ENCODE results near the gene CPN1.

The CPN1 gene

GRCh38 chr10:100071529-100071928 is 10.1 kb downstream of the CPN1 start:
- TF ChIP-seq CTCF (IDR thresholded peaks at IDR 0.05; ENCODE audit: poor library complexity, severe bottlenecking), result no peak
- no peaks in the 10 kb centered on the region for H3K9me3 ChIP-seq (ENCODE audit: severe bottlenecking)
- no peaks in the 10 kb centered on the region for H3K27me3 ChIP-seq (ENCODE audit: insufficient read depth, poor library complexity, severe bottlenecking)
- H3K4me1 ChIP-seq (ENCODE audit: insufficient read depth, poor library complexity, severe bottlenecking), result no peaks in the 10 kb centered on the region
- no peak overlapping the region for H3K27ac ChIP-seq (ENCODE audit: poor library complexity, severe bottlenecking)
- DNase-seq (ENCODE audit: low spot score) (no peak), ATAC-seq (ENCODE audit: low read depth) (no peak)
- H3K36me3 ChIP-seq (ENCODE audit: low read depth), result no peaks in the 10 kb centered on the region
- H3K4me3 ChIP-seq (ENCODE audit: severe bottlenecking), result no peak overlapping the region

- Histone ChIP-seq H3K36me3 (ENCODE audit: low read depth) (no peaks in the 10 kb centered on the region), H3K27me3 (ENCODE audit: insufficient read depth, poor library complexity, severe bottlenecking) (no peaks in the 10 kb centered on the region), H3K9me3 (ENCODE audit: severe bottlenecking) (no peaks in the 10 kb centered on the region), H3K4me1 (ENCODE audit: insufficient read depth, poor library complexity, severe bottlenecking) (no peaks in the 10 kb centered on the region), H3K4me3 (ENCODE audit: severe bottlenecking) (no peak overlapping the region), H3K27ac (ENCODE audit: poor library complexity, severe bottlenecking) (no peak overlapping the region)
- TF ChIP-seq CTCF (IDR thresholded peaks at IDR 0.05; ENCODE audit: poor library complexity, severe bottlenecking), result no peak
- DNase-seq (ENCODE audit: low spot score) (no peak), ATAC-seq (ENCODE audit: low read depth) (no peak)
Observed at GRCh38 chr10:100067466-100067865, 14.2 kb downstream of the CPN1 start.

- Histone ChIP-seq H3K27me3 (ENCODE audit: insufficient read depth, poor library complexity, severe bottlenecking) (no peaks in the 10 kb centered on the region), H3K36me3 (ENCODE audit: low read depth) (no peaks in the 10 kb centered on the region), H3K9me3 (ENCODE audit: severe bottlenecking) (no peaks in the 10 kb centered on the region), H3K4me1 (ENCODE audit: insufficient read depth, poor library complexity, severe bottlenecking) (no peaks in the 10 kb centered on the region), H3K27ac (ENCODE audit: poor library complexity, severe bottlenecking) (no peak overlapping the region), H3K4me3 (ENCODE audit: severe bottlenecking) (no peak overlapping the region)
- ATAC-seq (ENCODE audit: low read depth) (no peak), DNase-seq (ENCODE audit: low spot score) (peak; percentile 57)
- no peak for TF ChIP-seq CTCF (IDR thresholded peaks at IDR 0.05; ENCODE audit: poor library complexity, severe bottlenecking)
Observed at GRCh38 chr10:100065084-100065660, 16.5 kb downstream of the CPN1 start.

GRCh38 chr10:100061401-100061800 is 20.3 kb downstream of the CPN1 start:
- no peak for TF ChIP-seq CTCF (IDR thresholded peaks at IDR 0.05; ENCODE audit: poor library complexity, severe bottlenecking)
- H3K9me3 ChIP-seq (ENCODE audit: severe bottlenecking), result no peaks in the 10 kb centered on the region

GRCh38 chr10:100057948-100058347 is 23.7 kb downstream of the CPN1 start:
- H3K9me3 ChIP-seq (ENCODE audit: severe bottlenecking), result no peaks in the 10 kb centered on the region
- no peaks in the 10 kb centered on the region for H3K27me3 ChIP-seq (ENCODE audit: insufficient read depth, poor library complexity, severe bottlenecking)
- H3K27ac ChIP-seq (ENCODE audit: poor library complexity, severe bottlenecking), result no peak overlapping the region
- no peaks in the 10 kb centered on the region for H3K36me3 ChIP-seq (ENCODE audit: low read depth)
- no peak for TF ChIP-seq CTCF (IDR thresholded peaks at IDR 0.05; ENCODE audit: poor library complexity, severe bottlenecking)
- ATAC-seq (ENCODE audit: low read depth) (no peak), DNase-seq (ENCODE audit: low spot score) (no peak)
- H3K4me3 ChIP-seq (ENCODE audit: severe bottlenecking), result no peak overlapping the region
- H3K4me1 ChIP-seq (ENCODE audit: insufficient read depth, poor library complexity, severe bottlenecking), result no peaks in the 10 kb centered on the region

More at GRCh38 chr10:100061401-100061800, 20.3 kb downstream of the CPN1 start:
- ATAC-seq (ENCODE audit: low read depth) (no peak), DNase-seq (ENCODE audit: low spot score) (no peak)
- Histone ChIP-seq H3K4me1 (ENCODE audit: insufficient read depth, poor library complexity, severe bottlenecking) (no peaks in the 10 kb centered on the region), H3K27me3 (ENCODE audit: insufficient read depth, poor library complexity, severe bottlenecking) (no peaks in the 10 kb centered on the region), H3K36me3 (ENCODE audit: low read depth) (no peaks in the 10 kb centered on the region), H3K27ac (ENCODE audit: poor library complexity, severe bottlenecking) (no peak overlapping the region), H3K4me3 (ENCODE audit: severe bottlenecking) (no peak overlapping the region)
